ENCODE results near the gene DNAJC5G. TPM values are rescaled to one million over a fixed set of nuclear protein-coding genes. Genes with fewer than 3 reads are reported as not detected.

The DNAJC5G gene, protein sequence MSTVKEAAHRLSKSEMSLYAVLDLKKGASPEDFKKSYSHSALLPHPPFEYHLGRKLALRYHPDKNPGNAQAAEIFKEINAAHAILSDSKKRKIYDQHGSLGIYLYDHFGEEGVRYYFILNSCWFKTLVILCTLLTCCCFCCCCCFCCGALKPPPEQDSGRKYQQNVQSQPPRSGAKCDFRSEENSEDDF
- polyA plus RNA-seq (ENCODE audit: insufficient read length in 4 of 4), result 1 to 10 TPM in 1 of 4 donors, under 1 TPM in 3; 0.18 to 1.7 (median 0.46) TPM

DNA sequence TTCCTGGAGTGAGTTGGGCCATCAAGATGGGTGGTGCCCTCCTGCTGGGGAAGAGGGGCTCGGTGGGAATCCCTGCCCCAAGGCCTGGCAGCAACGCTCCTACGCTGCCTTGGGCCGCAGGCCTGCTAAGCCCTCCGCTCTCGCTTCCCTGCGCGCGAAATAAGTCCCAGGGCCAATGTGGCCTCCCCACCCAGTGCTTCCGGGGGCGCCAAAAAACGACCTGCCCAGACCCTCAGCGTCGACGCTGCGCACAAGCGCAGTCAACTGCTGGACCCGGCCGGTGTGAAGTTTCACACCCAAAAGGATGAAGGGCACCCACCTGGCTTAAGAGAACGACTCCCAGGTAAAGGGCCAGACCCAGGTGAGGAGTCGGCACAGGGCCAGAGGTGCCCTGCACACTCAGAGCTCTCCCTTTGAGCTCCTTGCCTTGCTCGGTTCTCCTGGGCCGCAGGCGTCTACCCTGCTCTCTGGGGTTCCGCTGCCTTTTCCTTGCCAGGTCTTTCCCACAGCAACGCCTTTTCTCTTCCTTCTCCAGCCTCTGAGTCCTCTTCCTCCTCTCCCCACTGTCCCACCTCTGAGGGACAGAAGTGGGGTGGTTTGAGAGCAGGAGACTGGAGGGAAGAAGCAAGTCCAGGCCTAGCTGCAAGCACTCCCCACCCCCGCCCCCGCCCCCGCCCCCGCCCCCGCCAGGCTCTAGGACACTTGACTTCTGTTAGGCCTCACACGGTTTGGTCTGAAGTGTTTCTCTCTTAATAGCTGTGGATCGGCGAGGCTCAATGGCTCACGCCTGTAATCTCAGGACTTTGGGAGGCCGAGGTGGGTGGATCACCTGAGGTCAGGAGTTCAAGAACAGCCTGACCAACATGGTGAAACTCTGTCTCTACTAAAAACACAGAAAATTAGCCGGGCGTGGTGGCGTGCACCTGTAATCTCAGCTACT, at the start of gene DNAJC5G:
Gene DNAJC5G (plus strand): TSS at position 223 of the 940 bp plus-strand sequence. CDS start 1,296 bp downstream, outside the sequence.
- DNase-seq (ENCODE audit: low read depth in 4 of 4, low spot score in 3 of 4), result no peak

DNA sequence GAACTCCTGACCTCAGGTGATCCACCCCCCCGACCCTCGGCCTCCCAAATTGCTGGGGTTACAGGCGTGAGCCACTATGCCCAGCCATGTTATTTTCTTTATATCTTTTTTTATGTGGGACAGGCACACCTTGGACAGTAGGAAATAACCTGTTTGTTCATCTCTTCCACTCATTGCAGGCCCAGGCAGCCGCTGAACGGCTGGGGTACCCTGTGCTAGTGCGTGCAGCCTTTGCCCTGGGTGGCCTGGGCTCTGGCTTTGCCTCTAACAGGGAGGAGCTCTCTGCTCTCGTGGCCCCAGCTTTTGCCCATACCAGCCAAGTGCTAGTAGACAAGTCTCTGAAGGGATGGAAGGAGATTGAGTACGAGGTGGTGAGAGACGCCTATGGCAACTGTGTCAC, 49.7 kb upstream of the DNAJC5G start:
- no peak for DNase-seq (ENCODE audit: low read depth in 4 of 4, low spot score in 3 of 4)

DNA sequence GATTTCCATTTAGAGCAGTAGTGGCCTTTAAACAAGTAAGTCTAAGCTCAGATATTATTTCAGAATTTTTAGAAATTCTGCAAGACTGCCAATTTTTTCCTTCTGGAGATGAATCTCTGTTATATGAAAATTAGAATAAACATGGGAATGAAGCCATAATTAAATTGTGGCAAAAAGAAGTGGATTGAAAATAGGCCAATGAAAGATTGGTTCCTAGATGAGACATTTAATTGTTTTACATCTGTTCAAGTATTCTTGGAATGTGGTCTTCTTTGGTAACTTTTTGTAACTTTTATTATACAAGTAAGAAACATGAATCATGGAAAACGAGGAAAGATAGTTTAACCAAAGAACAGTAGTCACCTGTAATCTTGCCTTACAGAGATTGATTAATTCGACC, 47.7 kb upstream of the DNAJC5G start:
- no peak for DNase-seq (ENCODE audit: low read depth in 4 of 4, low spot score in 3 of 4)

DNA sequence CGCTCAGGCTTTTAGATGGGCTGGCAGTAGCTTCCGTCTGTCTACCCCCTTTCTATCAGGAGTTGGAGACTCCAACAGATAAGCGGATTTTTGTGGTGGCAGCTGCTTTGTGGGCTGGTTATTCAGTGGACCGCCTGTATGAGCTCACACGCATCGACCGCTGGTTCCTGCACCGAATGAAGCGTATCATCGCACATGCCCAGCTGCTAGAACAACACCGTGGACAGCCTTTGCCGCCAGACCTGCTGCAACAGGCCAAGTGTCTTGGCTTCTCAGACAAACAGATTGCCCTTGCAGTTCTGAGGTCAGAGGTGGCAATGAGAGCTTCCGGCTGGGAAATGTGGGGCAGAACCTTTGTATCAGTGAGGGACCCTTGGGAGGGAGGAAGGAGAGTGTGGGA, 43.3 kb upstream of the DNAJC5G start:
- no peak for DNase-seq (ENCODE audit: low read depth in 4 of 4, low spot score in 3 of 4)

DNA sequence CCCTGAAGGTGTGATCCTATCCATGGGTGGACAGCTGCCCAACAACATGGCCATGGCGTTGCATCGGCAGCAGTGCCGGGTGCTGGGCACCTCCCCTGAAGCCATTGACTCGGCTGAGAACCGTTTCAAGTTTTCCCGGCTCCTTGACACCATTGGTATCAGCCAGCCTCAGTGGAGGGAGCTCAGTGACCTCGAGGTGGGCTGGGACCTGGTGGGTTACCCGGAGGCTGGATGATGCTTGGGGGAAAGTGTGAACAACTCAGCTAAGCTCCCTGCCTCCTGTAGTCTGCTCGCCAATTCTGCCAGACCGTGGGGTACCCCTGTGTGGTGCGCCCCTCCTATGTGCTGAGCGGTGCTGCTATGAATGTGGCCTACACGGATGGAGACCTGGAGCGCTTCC, 41.9 kb upstream of the DNAJC5G start:
- no peak for DNase-seq (ENCODE audit: low read depth in 4 of 4, low spot score in 3 of 4)

DNA sequence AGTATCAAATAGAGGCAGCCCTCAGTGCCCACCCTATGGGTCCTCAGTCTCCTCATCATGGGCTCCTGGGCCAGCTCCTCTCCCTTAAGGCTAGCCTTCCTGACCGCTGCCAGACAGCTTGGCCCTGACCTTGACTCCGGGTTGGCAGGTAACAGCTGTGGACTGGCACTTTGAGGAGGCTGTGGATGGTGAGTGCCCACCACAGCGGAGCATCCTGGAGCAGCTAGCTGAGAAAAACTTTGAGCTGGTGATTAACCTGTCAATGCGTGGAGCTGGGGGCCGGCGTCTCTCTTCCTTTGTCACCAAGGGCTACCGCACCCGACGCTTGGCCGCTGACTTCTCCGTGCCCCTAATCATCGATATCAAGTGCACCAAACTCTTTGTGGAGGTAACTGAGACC, 39.1 kb upstream of the DNAJC5G start:
- DNase-seq (ENCODE audit: low read depth in 4 of 4, low spot score in 3 of 4), result no peak

DNA sequence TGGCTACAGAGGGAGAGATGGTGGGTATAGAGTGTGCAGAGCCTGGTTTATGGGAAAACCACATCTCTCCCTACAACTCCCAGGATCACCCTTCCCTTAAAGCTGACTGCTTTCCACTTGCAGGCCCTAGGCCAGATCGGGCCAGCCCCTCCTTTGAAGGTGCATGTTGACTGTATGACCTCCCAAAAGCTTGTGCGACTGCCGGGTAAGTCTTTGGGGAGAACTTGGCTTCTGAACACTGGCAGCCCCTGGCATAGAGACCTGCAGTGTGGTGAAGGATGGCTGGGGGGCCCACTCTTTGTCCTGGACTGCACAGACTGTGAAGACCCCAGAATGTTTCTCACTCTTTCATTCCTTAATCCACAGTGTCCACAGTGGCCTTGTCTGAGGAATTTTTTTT, 38.6 kb upstream of the DNAJC5G start:
- no peak for DNase-seq (ENCODE audit: low read depth in 4 of 4, low spot score in 3 of 4)

DNA sequence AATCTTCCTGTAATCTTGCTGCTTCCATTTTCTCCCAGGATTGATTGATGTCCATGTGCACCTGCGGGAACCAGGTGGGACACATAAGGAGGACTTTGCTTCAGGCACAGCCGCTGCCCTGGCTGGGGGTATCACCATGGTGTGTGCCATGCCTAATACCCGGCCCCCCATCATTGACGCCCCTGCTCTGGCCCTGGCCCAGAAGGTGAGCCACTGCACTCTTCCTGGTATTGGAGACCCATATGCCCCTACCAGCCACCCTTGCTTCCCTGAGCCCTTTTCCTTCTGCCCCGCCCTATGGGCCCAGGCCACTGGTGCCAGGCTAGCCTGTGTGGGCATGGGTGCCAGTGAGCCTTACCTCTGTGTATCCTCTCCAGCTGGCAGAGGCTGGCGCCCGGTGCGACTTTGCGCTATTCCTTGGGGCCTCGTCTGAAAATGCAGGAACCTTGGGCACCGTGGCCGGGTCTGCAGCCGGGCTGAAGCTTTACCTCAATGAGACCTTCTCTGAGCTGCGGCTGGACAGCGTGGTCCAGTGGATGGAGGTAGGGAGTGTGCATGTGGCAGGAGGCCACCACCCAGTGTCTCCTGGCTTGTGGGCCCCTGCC, 37.8 kb upstream of the DNAJC5G start:
- DNase-seq (ENCODE audit: low read depth in 4 of 4, low spot score in 3 of 4), result no peak

DNA sequence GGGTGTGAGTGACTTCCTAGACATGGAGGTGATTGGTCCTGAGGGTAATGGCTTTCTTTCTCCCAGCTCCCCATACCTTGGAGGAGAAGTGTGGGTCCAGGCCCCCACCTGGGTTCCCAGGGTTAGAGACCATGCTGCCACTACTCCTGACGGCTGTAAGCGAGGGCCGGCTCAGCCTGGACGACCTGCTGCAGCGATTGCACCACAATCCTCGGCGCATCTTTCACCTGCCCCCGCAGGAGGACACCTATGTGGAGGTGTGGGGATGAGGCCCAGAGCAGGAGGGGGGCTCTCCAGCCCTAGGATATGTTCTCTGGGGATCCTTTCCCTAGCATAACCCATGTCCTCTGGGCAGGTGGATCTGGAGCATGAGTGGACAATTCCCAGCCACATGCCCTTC, 36.3 kb upstream of the DNAJC5G start:
- no peak for DNase-seq (ENCODE audit: low read depth in 4 of 4, low spot score in 3 of 4)

DNA sequence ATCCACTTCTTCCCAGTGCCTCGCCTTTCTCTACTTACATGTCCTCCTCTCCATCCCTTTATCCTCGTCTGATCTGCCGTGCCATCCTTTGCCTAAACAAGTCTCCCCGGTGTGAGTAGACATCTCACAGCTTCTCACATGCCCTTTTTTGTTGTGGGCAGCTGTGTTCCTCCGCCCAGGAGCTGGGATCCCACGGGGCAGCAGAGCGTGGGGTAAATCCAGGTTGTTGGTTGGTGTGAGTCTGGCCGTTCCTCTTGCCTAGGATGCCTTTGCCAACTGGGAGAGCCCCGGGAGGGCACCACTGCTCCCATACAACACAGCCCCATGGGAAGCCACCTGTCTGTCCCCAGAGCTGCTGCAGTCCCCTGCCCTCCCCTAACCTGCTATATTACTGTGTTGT, 34.8 kb upstream of the DNAJC5G start:
- DNase-seq (ENCODE audit: low read depth in 4 of 4, low spot score in 3 of 4), result no peak

DNA sequence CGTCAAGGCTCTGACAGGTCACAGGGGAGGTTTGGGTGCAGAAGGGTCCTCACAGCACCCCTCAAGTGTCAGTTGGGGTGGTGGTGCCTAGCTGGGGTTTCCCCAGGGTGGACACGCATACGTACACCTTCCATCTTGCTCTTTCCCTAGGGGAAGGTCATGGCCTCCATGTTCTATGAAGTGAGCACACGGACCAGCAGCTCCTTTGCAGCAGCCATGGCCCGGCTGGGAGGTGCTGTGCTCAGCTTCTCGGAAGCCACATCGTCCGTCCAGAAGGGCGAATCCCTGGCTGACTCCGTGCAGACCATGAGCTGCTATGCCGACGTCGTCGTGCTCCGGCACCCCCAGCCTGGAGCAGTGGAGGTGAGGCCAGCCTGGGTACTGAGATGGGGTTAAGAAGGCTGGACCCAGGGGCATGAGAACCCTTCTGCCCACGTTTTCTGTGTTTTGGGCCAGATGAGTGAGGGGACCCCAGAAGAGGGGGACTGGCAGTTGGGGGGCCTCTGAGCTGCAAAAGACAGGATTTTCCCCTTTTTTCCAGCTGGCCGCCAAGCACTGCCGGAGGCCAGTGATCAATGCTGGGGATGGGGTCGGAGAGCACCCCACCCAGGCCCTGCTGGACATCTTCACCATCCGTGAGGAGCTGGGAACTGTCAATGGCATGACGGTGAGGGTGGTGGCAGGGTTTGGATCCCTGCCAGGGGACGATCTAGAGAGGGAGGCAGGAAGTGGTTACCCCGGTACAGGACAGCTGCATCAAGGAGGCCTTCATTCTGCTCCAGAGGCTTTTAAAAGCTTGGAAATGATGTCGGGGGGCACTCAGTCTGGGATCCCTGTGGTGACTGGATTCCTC, 33.2 kb upstream of the DNAJC5G start:
- DNase-seq (ENCODE audit: low read depth in 4 of 4, low spot score in 3 of 4), result no peak

DNA sequence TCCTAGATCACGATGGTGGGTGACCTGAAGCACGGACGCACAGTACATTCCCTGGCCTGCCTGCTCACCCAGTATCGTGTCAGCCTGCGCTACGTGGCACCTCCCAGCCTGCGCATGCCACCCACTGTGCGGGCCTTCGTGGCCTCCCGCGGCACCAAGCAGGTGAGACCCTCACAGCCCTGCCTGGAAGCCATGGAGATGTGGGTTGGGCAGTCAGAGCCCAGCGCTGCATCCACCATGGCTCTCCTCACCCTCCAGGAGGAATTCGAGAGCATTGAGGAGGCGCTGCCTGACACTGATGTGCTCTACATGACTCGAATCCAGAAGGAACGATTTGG, 32.6 kb upstream of the DNAJC5G start:
- no peak for DNase-seq (ENCODE audit: low read depth in 4 of 4, low spot score in 3 of 4)

DNA sequence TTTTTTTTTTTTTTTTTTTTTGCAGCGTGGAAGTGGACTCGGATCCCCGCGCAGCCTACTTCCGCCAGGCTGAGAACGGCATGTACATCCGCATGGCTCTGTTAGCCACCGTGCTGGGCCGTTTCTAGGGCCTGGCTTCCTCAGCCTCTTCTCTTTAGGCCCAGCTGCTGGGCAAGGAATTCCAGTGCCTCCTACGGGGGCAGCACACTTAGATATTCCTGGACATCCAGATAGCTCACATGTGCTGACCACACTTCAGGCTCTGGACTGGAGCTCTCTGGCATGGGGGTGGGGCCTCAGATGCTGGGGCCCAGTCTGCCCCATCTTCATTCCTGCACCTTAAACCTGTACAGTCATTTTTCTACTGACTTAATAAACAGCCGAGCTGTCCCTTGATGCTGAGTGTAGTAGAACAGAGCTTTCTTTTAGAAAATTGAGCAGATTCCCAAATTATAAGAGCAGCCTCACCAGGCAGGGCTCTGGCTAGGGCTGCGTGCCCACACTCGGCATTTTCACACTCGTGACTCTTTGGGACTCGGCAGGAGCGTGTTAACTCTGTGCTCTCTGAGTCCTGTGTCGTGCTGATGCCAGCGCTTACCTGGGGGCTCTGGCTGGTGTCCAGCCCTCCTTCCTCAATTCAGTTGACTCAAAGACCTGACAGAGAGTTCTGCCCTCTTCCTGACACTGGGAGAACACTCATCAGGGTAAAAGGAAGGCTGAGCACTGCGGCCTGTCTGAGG, 31.7 kb upstream of the DNAJC5G start:
- no peak for DNase-seq (ENCODE audit: low read depth in 4 of 4, low spot score in 3 of 4)

DNA sequence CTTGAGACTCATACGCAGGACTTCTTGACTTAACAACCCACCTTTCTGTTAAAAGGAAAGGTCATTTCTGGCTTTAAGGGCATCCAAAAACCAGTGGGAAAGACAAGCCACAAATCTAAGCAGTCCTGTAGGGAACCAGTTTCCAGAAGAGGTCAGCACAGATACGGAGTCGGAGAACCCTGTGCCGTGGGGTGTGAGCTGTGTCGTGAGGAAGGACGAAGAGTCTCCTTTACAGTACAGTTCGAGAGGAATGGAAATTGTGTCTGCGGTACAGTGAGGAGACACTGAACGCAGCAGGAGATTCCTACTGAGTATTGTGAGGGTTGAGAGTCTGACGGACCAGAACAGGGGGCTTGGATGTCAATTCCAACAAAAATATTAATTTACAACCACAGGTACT, 30.1 kb upstream of the DNAJC5G start:
- no peak for DNase-seq (ENCODE audit: low read depth in 4 of 4, low spot score in 3 of 4)

DNA sequence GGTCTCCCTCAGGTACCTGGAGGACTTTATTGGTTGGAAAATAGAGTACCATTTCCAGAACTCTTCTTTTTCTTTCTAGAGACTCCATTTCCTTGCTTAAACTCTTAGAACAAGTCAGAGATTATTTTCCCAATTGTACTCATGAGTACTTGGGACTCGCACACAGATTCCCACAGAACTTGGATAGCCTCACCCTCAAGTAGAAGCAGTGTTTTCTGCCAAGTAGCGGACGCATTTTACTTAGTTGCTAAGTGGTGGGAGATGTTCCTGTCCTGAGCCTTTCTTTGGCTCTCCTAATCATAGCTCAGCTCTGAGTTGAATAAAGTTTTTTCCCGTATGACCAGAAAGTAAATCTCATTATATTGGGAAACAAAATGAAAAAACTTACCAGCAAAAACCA, 29.6 kb upstream of the DNAJC5G start:
- DNase-seq (ENCODE audit: low read depth in 4 of 4, low spot score in 3 of 4), result no peak

DNA sequence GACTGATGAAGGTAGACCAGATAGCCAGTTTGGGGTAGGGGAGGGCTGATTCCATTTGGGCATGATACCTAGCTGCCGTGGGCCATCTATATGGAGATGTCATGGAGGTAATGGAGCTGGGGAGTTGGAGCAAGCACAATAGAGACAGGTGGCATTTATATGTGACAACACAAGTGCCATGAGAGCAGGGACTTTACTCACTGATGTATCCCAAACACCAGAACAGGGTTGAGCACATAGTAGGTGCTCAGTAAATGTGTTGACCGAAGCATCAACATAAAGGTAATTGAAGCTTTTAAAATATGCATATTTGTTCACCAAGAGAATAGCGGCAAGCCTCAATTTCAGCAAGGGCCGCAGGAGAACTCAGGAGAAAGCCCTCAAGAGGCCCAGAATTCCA, 27.3 kb upstream of the DNAJC5G start:
- no peak for DNase-seq (ENCODE audit: low read depth in 4 of 4, low spot score in 3 of 4)

DNA sequence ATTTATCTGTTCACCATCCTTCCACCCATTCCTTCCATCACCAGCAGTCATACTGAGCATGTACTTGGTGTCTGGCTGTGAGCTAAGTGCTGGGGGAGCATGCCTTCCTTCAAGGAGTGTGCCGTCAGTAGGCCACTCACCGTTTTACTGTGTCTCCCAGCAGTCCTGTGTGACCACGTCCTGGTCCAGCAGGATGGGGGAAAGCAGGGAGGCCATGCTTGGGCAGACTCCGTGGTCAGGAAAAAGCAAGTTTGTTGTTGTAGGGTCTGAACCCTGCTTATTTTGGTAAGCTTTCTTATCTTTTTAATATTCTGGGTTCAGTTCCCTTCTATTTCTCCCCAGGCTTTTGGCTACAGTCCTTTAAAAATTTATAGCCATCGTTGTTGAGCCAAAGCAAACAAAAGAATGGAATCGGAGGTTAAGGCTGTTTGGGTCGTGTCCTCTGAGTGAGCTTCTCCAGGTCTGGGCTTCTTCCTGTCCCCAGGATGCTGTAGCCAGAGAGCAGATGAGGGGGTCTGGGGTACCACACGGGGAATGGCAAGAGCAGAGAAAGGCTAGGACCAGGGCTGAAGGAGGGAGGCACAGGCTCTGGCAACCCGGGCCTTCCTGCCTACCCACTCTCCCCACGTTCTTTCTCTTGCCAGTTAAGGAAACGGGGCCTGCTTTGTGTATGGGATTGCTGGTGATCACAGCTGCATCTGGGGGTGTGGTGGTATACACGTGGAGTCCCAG, 25.9 kb upstream of the DNAJC5G start:
- DNase-seq (ENCODE audit: low read depth in 4 of 4, low spot score in 3 of 4), result no peak

DNA sequence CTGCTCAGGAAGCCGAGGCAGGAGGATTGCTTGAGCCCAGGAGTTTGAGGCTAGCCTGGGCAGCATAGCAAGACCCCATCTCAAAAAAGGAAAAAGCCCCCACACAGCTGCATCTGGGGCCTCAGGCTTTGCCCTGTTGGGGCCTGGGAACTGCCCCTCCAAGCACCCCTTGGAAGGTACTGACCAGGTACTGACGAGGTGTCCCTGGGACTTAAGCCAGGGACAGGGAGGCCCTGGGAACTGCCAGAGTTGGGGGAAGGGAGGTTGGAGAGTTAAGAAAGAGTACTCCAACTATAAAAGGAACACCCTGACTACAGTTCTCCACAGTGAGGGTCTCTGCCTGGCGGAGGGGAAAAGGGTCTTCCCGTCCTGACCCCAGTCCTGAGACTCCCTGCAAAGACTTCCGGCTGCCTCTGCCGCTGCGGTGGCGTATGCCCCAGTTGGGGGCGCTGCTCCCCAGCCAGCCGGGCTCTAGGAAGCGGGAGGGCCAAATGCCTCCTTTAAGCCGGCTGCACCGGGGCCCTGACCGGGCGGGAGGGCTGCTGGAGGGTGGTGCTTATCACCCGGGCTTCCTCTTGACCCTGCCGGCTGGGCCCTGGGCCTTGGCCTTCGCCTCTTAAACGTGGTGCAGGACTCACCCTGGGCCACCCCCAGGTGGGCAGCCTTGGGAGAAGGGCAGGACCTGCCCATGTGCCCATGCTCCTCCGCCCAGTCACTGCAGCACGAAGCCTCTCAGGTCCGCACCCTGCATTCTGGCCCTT, 25.2 kb upstream of the DNAJC5G start:
- no peak for DNase-seq (ENCODE audit: low read depth in 4 of 4, low spot score in 3 of 4)
